SH-SY5Y (cell line): ENCODE results near the gene PROM1.

ENCODE experiments used
- GATA2 ChIP-seq: IDR thresholded peaks from 2 replicates; pipeline ENCODE4 v1.6.1; 2011; ENCODE audit warnings: mild to moderate bottlenecking, low read depth, low read length
- GATA3 ChIP-seq: IDR thresholded peaks from 2 replicates; pipeline ENCODE4 v1.6.1; 2011; ENCODE audit warnings: low read depth, mild to moderate bottlenecking, low read length, moderate library complexity

Gene PROM1

GRCh38 chr4:16083241-16084191, at the start of gene PROM1:
Gene PROM1 (minus strand): TSS chr4:16084023. CDS start chr4:16075906, 8,117 bp downstream.
- no peak for TF ChIP-seq GATA2
- no peak for TF ChIP-seq GATA3

- TF ChIP-seq GATA2 (no peak), GATA3 (no peak)
Observed at GRCh38 chr4:16133406-16133805, 49.6 kb upstream of the PROM1 start.

- TF ChIP-seq GATA3 (no peak), GATA2 (no peak)
Observed at GRCh38 chr4:16131293-16131692, 47.5 kb upstream of the PROM1 start.

GRCh38 chr4:16129336-16129735, 45.5 kb upstream of the PROM1 start:
- TF ChIP-seq GATA2 (peak; percentile 98), GATA3 (peak; percentile 84)

- TF ChIP-seq GATA2, result no peak
- TF ChIP-seq GATA3, result no peak
Observed at GRCh38 chr4:16126714-16127113, 42.9 kb upstream of the PROM1 start.

- TF ChIP-seq GATA3, result no peak
- no peak for TF ChIP-seq GATA2
Observed at GRCh38 chr4:16125571-16126445, 42.0 kb upstream of the PROM1 start.

GRCh38 chr4:16124232-16124631, 40.4 kb upstream of the PROM1 start:
- no peak for TF ChIP-seq GATA3
- TF ChIP-seq GATA2, result no peak

- TF ChIP-seq GATA3 (no peak), GATA2 (no peak)
Observed at GRCh38 chr4:16123356-16124084, 39.7 kb upstream of the PROM1 start.

GRCh38 chr4:16122784-16123183, 39.0 kb upstream of the PROM1 start:
- no peak for TF ChIP-seq GATA3
- no peak for TF ChIP-seq GATA2

GRCh38 chr4:16122308-16122711, 38.5 kb upstream of the PROM1 start:
- TF ChIP-seq GATA3 (no peak), GATA2 (no peak)

GRCh38 chr4:16120720-16121119, 36.9 kb upstream of the PROM1 start:
- TF ChIP-seq GATA2, result no peak
- no peak for TF ChIP-seq GATA3

- TF ChIP-seq GATA2 (no peak), GATA3 (no peak)
Observed at GRCh38 chr4:16119981-16120380, 36.2 kb upstream of the PROM1 start.

- TF ChIP-seq GATA2 (no peak), GATA3 (no peak)
Observed at GRCh38 chr4:16118090-16118489, 34.3 kb upstream of the PROM1 start.

- TF ChIP-seq GATA2 (no peak), GATA3 (no peak)
Observed at GRCh38 chr4:16117164-16117563, 33.3 kb upstream of the PROM1 start.

- TF ChIP-seq GATA3 (no peak), GATA2 (no peak)
Observed at GRCh38 chr4:16116493-16116990, 32.7 kb upstream of the PROM1 start.
